GM21526 (cell line): ENCODE results near the gene ITPKB.
"Not testable (repeated sequence)": the region's sequence is repeated elsewhere in the genome, so short reads cannot be mapped to it uniquely, and the experiment has no call there.

ENCODE experiments used
- ATAC-seq: cut with Tn5 transposase; IDR thresholded peaks from one replicate; pipeline ENCODE4 v1.9.1; 2021; ENCODE audit warnings: moderate library complexity; ENCODE audit not compliant: unreplicated experiment, low FRiP score

Gene ITPKB

GRCh38 chr1:226732856-226733291, 6.2 kb downstream of the ITPKB start:
- ATAC-seq = no peak

GRCh38 chr1:226731257-226731893, 7.7 kb downstream of the ITPKB start:
- ATAC-seq = no peak

GRCh38 chr1:226730836-226731235, 8.2 kb downstream of the ITPKB start:
- ATAC-seq = no peak

- no peak for ATAC-seq
Measured at GRCh38 chr1:226730071-226730470, 9.0 kb downstream of the ITPKB start.

- ATAC-seq = no peak
Measured at GRCh38 chr1:226728448-226728847, 10.6 kb downstream of the ITPKB start.

- ATAC-seq = no peak
Measured at GRCh38 chr1:226725897-226726267, 13.2 kb downstream of the ITPKB start.

GRCh38 chr1:226723657-226724532, 15.2 kb downstream of the ITPKB start:
- no peak for ATAC-seq

- no peak for ATAC-seq
Measured at GRCh38 chr1:226722901-226723656, 16.0 kb downstream of the ITPKB start.

- ATAC-seq = no peak
Measured at GRCh38 chr1:226722240-226722900, 16.7 kb downstream of the ITPKB start.

GRCh38 chr1:226720574-226720973, 18.5 kb downstream of the ITPKB start:
- not testable (repeated sequence) for ATAC-seq

GRCh38 chr1:226719596-226720387, 19.3 kb downstream of the ITPKB start:
- no peak for ATAC-seq

- ATAC-seq = no peak
Measured at GRCh38 chr1:226717256-226717909, 21.7 kb downstream of the ITPKB start.

- ATAC-seq = no peak
Measured at GRCh38 chr1:226716577-226716976, 22.5 kb downstream of the ITPKB start.

GRCh38 chr1:226714148-226714547, 24.9 kb downstream of the ITPKB start:
- ATAC-seq = no peak

GRCh38 chr1:226712742-226713419, 26.2 kb downstream of the ITPKB start:
- no peak for ATAC-seq

GRCh38 chr1:226711976-226712741, 26.9 kb downstream of the ITPKB start:
- ATAC-seq = peak; percentile 68

GRCh38 chr1:226710501-226710900, 28.6 kb downstream of the ITPKB start:
- no peak for ATAC-seq

- ATAC-seq = no peak
Measured at GRCh38 chr1:226709953-226710352, 29.1 kb downstream of the ITPKB start.
